Measurements from ENCODE around the gene PPFIA1.

PPFIA1 gene

GRCh38 chr11:70230151-70230839 lies 40.2 kb upstream of the PPFIA1 start:
- H3K27ac ChIP-seq (replicated peaks): no peak overlapping the region
- DNase-seq (ENCODE audit: low read depth in 1 of 2, low spot score in 1 of 2): no peak
- no peak overlapping the region for H3K4me3 ChIP-seq (replicated peaks; ENCODE audit: insufficient read depth, low read length)
- H3K27me3 ChIP-seq (ENCODE audit: insufficient read depth, poor library complexity, severe bottlenecking): no peaks in the 10 kb centered on the region
- TF ChIP-seq, protein P1, sequence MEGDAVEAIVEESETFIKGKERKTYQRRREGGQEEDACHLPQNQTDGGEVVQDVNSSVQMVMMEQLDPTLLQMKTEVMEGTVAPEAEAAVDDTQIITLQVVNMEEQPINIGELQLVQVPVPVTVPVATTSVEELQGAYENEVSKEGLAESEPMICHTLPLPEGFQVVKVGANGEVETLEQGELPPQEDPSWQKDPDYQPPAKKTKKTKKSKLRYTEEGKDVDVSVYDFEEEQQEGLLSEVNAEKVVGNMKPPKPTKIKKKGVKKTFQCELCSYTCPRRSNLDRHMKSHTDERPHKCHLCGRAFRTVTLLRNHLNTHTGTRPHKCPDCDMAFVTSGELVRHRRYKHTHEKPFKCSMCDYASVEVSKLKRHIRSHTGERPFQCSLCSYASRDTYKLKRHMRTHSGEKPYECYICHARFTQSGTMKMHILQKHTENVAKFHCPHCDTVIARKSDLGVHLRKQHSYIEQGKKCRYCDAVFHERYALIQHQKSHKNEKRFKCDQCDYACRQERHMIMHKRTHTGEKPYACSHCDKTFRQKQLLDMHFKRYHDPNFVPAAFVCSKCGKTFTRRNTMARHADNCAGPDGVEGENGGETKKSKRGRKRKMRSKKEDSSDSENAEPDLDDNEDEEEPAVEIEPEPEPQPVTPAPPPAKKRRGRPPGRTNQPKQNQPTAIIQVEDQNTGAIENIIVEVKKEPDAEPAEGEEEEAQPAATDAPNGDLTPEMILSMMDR (IDR thresholded peaks at IDR 0.05; ENCODE audit: insufficient read depth, low read length): no peak
- no peak for TF ChIP-seq SPI1 (IDR thresholded peaks at IDR 0.05; ENCODE audit: borderline replicate concordance, low read depth)
- TF ChIP-seq REST (IDR thresholded peaks at IDR 0.05; ENCODE audit: insufficient replicate concordance, low read depth): no peak
- no peak for TF ChIP-seq POLR2AphosphoS5 (IDR thresholded peaks at IDR 0.05; ENCODE audit: low read depth)
- TF ChIP-seq GABPA (IDR thresholded peaks at IDR 0.05; ENCODE audit: low read depth): no peak

DNA sequence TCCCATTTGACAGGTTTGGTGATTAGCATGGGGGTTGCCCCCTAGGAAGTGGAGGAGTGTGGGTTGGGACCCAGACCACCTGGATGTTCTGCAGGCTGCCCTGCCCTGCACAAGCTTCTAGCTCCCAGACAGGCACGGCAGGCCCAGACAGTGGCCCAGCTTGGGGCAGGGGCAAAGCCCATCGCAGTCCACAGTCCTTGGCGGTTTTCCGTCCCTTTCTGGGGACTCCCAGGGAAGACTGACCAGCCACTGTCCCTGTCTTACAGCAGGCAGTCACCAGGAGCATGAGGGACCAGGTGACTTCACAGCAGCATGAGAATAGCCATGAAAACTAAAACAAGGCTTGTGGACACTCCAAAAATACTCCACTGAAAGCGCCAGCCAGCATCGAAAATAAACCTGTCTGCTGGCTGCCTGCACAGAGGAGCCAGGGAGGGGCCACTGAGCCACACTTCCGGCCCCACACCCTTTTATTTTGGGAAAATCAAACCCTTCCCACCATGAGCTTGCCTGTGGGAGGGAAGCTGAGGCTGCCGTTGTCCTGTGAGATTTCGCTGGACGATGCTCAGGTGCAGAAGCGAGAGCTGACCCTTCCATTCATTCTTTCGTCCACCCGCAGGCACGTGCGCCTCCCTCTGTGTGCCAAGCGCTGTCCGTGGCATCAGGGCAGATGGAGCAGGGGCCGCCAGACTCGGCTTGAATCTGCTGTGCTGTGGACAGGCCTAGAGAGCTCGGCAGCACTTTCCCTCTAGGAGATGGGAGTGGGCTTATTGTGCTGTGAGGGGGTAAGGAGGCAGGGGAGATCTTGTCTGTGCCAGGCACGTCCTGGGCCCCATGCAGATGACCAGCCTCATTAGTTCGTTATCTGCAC lies 39.4 kb upstream of the PPFIA1 start:
- DNase-seq (ENCODE audit: low read depth in 1 of 2, low spot score in 1 of 2): no peak
- TF ChIP-seq REST (IDR thresholded peaks at IDR 0.05; ENCODE audit: insufficient replicate concordance, low read depth) (no peak), GABPA (IDR thresholded peaks at IDR 0.05; ENCODE audit: low read depth) (no peak), POLR2AphosphoS5 (IDR thresholded peaks at IDR 0.05; ENCODE audit: low read depth) (no peak), SPI1 (IDR thresholded peaks at IDR 0.05; ENCODE audit: borderline replicate concordance, low read depth) (no peak)
- TF ChIP-seq, protein P1 (IDR thresholded peaks at IDR 0.05; ENCODE audit: insufficient read depth, low read length): no peak
- H3K27me3 ChIP-seq (ENCODE audit: insufficient read depth, poor library complexity, severe bottlenecking): no peaks in the 10 kb centered on the region
- H3K27ac ChIP-seq (replicated peaks): no peak overlapping the region
- H3K4me3 ChIP-seq (replicated peaks; ENCODE audit: insufficient read depth, low read length): no peak overlapping the region

DNA sequence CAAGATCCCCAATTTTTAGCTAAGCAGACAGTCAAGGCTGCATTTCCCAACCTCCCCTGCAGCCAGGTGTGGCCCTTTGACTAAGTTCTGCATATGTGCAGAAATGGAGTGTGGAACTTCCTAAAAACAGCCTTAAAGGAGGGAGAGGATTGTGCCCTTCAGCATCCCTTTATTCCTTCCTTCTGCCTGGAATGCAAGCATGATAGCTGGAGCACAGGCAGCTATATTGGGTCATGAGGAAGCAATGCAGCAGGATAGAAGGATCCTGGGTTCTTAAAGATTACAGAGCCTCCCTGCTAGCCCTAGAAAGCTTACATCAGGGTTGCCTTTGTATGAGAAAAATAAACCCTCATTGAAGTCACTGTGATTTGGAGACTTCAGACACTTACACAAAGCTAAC lies 37.5 kb upstream of the PPFIA1 start:
- no peak overlapping the region for H3K27ac ChIP-seq (replicated peaks)
- no peak overlapping the region for H3K4me3 ChIP-seq (replicated peaks; ENCODE audit: insufficient read depth, low read length)
- DNase-seq (ENCODE audit: low read depth in 1 of 2, low spot score in 1 of 2): no peak
- no peaks in the 10 kb centered on the region for H3K27me3 ChIP-seq (ENCODE audit: insufficient read depth, poor library complexity, severe bottlenecking)
- TF ChIP-seq GABPA (IDR thresholded peaks at IDR 0.05; ENCODE audit: low read depth) (no peak), POLR2AphosphoS5 (IDR thresholded peaks at IDR 0.05; ENCODE audit: low read depth) (no peak), SPI1 (IDR thresholded peaks at IDR 0.05; ENCODE audit: borderline replicate concordance, low read depth) (no peak), REST (IDR thresholded peaks at IDR 0.05; ENCODE audit: insufficient replicate concordance, low read depth) (no peak)
- TF ChIP-seq, protein P1 (IDR thresholded peaks at IDR 0.05; ENCODE audit: insufficient read depth, low read length): no peak

All from HL-60 (cell line).